ENCODE results near the gene UBAC2. TPM values are rescaled to one million over a fixed set of nuclear protein-coding genes. Genes with fewer than 3 reads are reported as not detected.

UBAC2 gene
- total RNA-seq, 1 donor from 2014 or later, result 70.8 TPM

GRCh38 chr13:99294958-99295357 is 94.3 kb downstream of the UBAC2 start:
- Mint-ChIP-seq H3K36me3 (ENCODE audit: low read depth) (peaks cover 10% of the 10 kb centered on the region), H3K4me3 (ENCODE audit: unreplicated experiment) (no peak overlapping the region), H3K27ac (ENCODE audit: unreplicated experiment) (no peak overlapping the region), H3K9me3 (ENCODE audit: low read depth) (no peaks in the 10 kb centered on the region), H3K4me1 (ENCODE audit: low read depth) (peaks cover 30% of the 10 kb centered on the region), H3K27me3 (ENCODE audit: low read depth) (no peaks in the 10 kb centered on the region)
- DNase-seq (ENCODE audit: low spot score), result no peak
- TF ChIP-seq CTCF (IDR thresholded peaks at IDR 0.05), result no peak

- no peak for DNase-seq (ENCODE audit: low spot score)
- TF ChIP-seq CTCF (IDR thresholded peaks at IDR 0.05), result no peak
- peaks cover 30% of the 10 kb centered on the region for H3K4me1 Mint-ChIP-seq (ENCODE audit: low read depth)
- no peak overlapping the region for H3K4me3 Mint-ChIP-seq (ENCODE audit: unreplicated experiment)
- peak overlapping the region; percentile 17 for H3K27ac Mint-ChIP-seq (ENCODE audit: unreplicated experiment)
- peaks cover 9% of the 10 kb centered on the region for H3K36me3 Mint-ChIP-seq (ENCODE audit: low read depth)
- no peaks in the 10 kb centered on the region for H3K9me3 Mint-ChIP-seq (ENCODE audit: low read depth)
- no peaks in the 10 kb centered on the region for H3K27me3 Mint-ChIP-seq (ENCODE audit: low read depth)
Measured at GRCh38 chr13:99295488-99296252, 95.0 kb downstream of the UBAC2 start.

GRCh38 chr13:99296398-99296797 is 95.7 kb downstream of the UBAC2 start:
- DNase-seq (ENCODE audit: low spot score), result no peak
- Mint-ChIP-seq H3K9me3 (ENCODE audit: low read depth) (no peaks in the 10 kb centered on the region), H3K27ac (ENCODE audit: unreplicated experiment) (peak overlapping the region; percentile 84), H3K36me3 (ENCODE audit: low read depth) (peaks cover 8% of the 10 kb centered on the region), H3K27me3 (ENCODE audit: low read depth) (no peaks in the 10 kb centered on the region), H3K4me3 (ENCODE audit: unreplicated experiment) (peak overlapping the region; percentile 11), H3K4me1 (ENCODE audit: low read depth) (peaks cover 30% of the 10 kb centered on the region)
- TF ChIP-seq CTCF (IDR thresholded peaks at IDR 0.05), result no peak

GRCh38 chr13:99297331-99297730 is 96.7 kb downstream of the UBAC2 start:
- Mint-ChIP-seq H3K4me3 (ENCODE audit: unreplicated experiment) (no peak overlapping the region), H3K9me3 (ENCODE audit: low read depth) (no peaks in the 10 kb centered on the region), H3K27me3 (ENCODE audit: low read depth) (no peaks in the 10 kb centered on the region), H3K4me1 (ENCODE audit: low read depth) (peaks cover 30% of the 10 kb centered on the region), H3K36me3 (ENCODE audit: low read depth) (peaks cover 8% of the 10 kb centered on the region), H3K27ac (ENCODE audit: unreplicated experiment) (peak overlapping the region; percentile 77)
- no peak for TF ChIP-seq CTCF (IDR thresholded peaks at IDR 0.05)
- no peak for DNase-seq (ENCODE audit: low spot score)

- DNase-seq (ENCODE audit: low spot score), result no peak
- Mint-ChIP-seq H3K9me3 (ENCODE audit: low read depth) (no peaks in the 10 kb centered on the region), H3K27ac (ENCODE audit: unreplicated experiment) (no peak overlapping the region), H3K4me3 (ENCODE audit: unreplicated experiment) (no peak overlapping the region), H3K27me3 (ENCODE audit: low read depth) (no peaks in the 10 kb centered on the region), H3K36me3 (ENCODE audit: low read depth) (peaks cover 6% of the 10 kb centered on the region), H3K4me1 (ENCODE audit: low read depth) (peaks cover 30% of the 10 kb centered on the region)
- TF ChIP-seq CTCF (IDR thresholded peaks at IDR 0.05), result no peak
Measured at GRCh38 chr13:99298056-99298455, 97.4 kb downstream of the UBAC2 start.
